Measurements from ENCODE around the gene LRRC7.

Gene LRRC7

GRCh38 chr1:70156529-70157120, 588.9 kb downstream of the LRRC7 start:
- DNase-seq (ENCODE audit: low read depth in 2 of 3, low spot score in 1 of 3): no peak

GRCh38 chr1:70164350-70164749, 596.6 kb downstream of the LRRC7 start:
- no peak for DNase-seq (ENCODE audit: low read depth in 2 of 3, low spot score in 1 of 3)

- DNase-seq (ENCODE audit: low read depth in 2 of 3, low spot score in 1 of 3): no peak
These were observed 600.6 kb downstream of the LRRC7 start for GRCh38 chr1:70168283-70168682.

- no peak for DNase-seq (ENCODE audit: low read depth in 2 of 3, low spot score in 1 of 3)
These were observed 601.5 kb downstream of the LRRC7 start for GRCh38 chr1:70169018-70169839.

- no peak for DNase-seq (ENCODE audit: low read depth in 2 of 3, low spot score in 1 of 3)
These were observed 603.8 kb downstream of the LRRC7 start for GRCh38 chr1:70171512-70171911.

All from stimulated activated CD4-positive, alpha-beta T cell treated with anti-CD3 and anti-CD28 coated beads, Interleukin-12 subunit alpha, Interleukin-12 subunit beta, amount 100 ng/mL, for 48 hours (primary cell).